ENCODE results near the gene KPRP. TPM values are rescaled to one million over a fixed set of nuclear protein-coding genes. Genes with fewer than 3 reads are reported as not detected.
A peak's percentile ranks its signal among the peaks of the same experiment; 100 is the strongest.

The KPRP gene
- polyA plus RNA-seq, 1 donor (not counting 4 experiments of a cell fraction or from before 2014, with no cell fraction given), result 0.90 TPM

DNA sequence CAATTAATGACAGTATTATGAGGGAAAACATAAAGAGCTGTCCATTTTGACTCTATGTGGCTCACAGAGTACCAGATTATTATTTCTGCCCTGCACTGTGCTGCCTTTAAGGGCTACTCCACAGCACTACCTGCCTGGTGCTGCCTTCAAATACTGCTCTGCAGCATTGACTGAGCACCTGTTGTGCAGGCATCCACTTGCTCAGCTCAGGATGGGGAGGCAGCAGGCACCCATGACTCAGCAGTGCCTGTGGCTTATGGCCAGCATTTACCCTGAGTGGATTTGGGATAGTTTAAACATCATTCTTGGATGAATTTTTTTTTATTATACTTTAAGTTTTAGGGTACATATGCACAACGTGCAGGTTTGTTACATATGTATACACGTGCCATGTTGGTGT lies 953 bp upstream of the KPRP start:
- no peak overlapping the region for H3K9ac ChIP-seq (ENCODE audit: control insufficient read depth, extremely low read depth, insufficient read depth, low read length)
- H3K4me1 ChIP-seq (ENCODE audit: control insufficient read depth, extremely low read depth, insufficient read depth, low read length), result peaks cover 47% of the 10 kb centered on the region
- no peak overlapping the region for H3K4me2 ChIP-seq (ENCODE audit: control insufficient read depth, extremely low read depth, insufficient read depth, low read depth, low read length)
- no peak overlapping the region for H3K27ac ChIP-seq (ENCODE audit: control insufficient read depth, insufficient read depth, low read length)
- peaks cover 3% of the 10 kb centered on the region for H3K9me1 ChIP-seq (ENCODE audit: control insufficient read depth, extremely low read depth, insufficient read depth, low read length)
- no peaks in the 10 kb centered on the region for H3K79me2 ChIP-seq (ENCODE audit: control insufficient read depth, insufficient read depth, low read length)
- H4K20me1 ChIP-seq (ENCODE audit: control insufficient read depth, extremely low read depth, insufficient read depth, low read length), result no peaks in the 10 kb centered on the region
- H3K4me3 ChIP-seq (ENCODE audit: control insufficient read depth in 2 of 3, extremely low read depth in 1 of 3, insufficient read depth in 2 of 3, low read depth in 1 of 3, low read length in 3 of 3), result no peak overlapping the region
- DNase-seq (ENCODE audit: low read depth, low spot score) (no peak), FAIRE-seq (peak; percentile 92)
- TF ChIP-seq, protein P1, sequence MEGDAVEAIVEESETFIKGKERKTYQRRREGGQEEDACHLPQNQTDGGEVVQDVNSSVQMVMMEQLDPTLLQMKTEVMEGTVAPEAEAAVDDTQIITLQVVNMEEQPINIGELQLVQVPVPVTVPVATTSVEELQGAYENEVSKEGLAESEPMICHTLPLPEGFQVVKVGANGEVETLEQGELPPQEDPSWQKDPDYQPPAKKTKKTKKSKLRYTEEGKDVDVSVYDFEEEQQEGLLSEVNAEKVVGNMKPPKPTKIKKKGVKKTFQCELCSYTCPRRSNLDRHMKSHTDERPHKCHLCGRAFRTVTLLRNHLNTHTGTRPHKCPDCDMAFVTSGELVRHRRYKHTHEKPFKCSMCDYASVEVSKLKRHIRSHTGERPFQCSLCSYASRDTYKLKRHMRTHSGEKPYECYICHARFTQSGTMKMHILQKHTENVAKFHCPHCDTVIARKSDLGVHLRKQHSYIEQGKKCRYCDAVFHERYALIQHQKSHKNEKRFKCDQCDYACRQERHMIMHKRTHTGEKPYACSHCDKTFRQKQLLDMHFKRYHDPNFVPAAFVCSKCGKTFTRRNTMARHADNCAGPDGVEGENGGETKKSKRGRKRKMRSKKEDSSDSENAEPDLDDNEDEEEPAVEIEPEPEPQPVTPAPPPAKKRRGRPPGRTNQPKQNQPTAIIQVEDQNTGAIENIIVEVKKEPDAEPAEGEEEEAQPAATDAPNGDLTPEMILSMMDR (optimal IDR thresholded peaks at IDR 0.05 in 1 of 3, IDR thresholded peaks at IDR 0.05 in 1 of 3, conservative IDR thresholded peaks at IDR 0.05 in 1 of 3; ENCODE audit: extremely low read depth in 1 of 3, insufficient read depth in 2 of 3, low read length in 3 of 3), result no peak
- no peak for TF ChIP-seq EZH2 (IDR thresholded peaks at IDR 0.05; ENCODE audit: low read length)
- H3K36me3 ChIP-seq (ENCODE audit: control insufficient read depth in 2 of 2, extremely low read depth in 1 of 2, insufficient read depth in 2 of 2, low read length in 2 of 2), result peaks cover 0 to 1% of the 10 kb centered on the region in 2 experiments
- H2AFZ ChIP-seq (ENCODE audit: control insufficient read depth, low read length), result no peak overlapping the region
- dilution Hi-C loops (cut with MboI; ENCODE audit: extremely low pct_ligation_motif_present, low sequenced_read_pairs), result no loop called here
- no peaks in the 10 kb centered on the region for H3K9me3 ChIP-seq (ENCODE audit: control insufficient read depth, low read depth, low read length)
- H3K27me3 ChIP-seq (ENCODE audit: control insufficient read depth, extremely low read depth, insufficient read depth, low read length), result no peaks in the 10 kb centered on the region

DNA sequence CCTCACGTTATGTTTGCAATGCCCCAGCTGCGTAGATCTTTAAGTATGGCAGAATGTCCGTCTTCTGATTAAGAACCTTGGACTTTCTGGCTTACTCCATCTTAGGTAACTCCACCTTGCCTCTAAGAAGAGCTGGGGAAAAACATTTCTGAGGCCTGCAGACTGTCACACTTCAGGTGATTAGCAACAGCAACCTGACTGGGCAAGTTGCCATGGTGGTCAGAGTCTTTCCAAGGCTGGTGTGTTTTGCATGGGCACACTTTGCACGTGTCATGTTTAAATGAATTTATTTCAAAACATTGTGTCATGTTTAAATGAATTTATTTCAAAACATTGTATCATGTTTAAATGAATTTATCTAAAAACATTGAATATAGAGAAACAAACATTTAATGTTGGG lies 811 bp downstream of the KPRP start:
- Histone ChIP-seq H3K4me1 (ENCODE audit: control insufficient read depth, extremely low read depth, insufficient read depth, low read length) (peaks cover 37% of the 10 kb centered on the region), H3K9me3 (ENCODE audit: control insufficient read depth, low read depth, low read length) (no peaks in the 10 kb centered on the region), H3K4me3 (ENCODE audit: control insufficient read depth in 2 of 3, extremely low read depth in 1 of 3, insufficient read depth in 2 of 3, low read depth in 1 of 3, low read length in 3 of 3) (no peak overlapping the region), H3K4me2 (ENCODE audit: control insufficient read depth, extremely low read depth, insufficient read depth, low read depth, low read length) (no peak overlapping the region), H3K79me2 (ENCODE audit: control insufficient read depth, insufficient read depth, low read length) (no peaks in the 10 kb centered on the region), H2AFZ (ENCODE audit: control insufficient read depth, low read length) (no peak overlapping the region), H4K20me1 (ENCODE audit: control insufficient read depth, extremely low read depth, insufficient read depth, low read length) (no peaks in the 10 kb centered on the region), H3K36me3 (ENCODE audit: control insufficient read depth in 2 of 2, extremely low read depth in 1 of 2, insufficient read depth in 2 of 2, low read length in 2 of 2) (peaks cover 0 to 1% of the 10 kb centered on the region in 2 experiments), H3K27ac (ENCODE audit: control insufficient read depth, insufficient read depth, low read length) (no peak overlapping the region), H3K27me3 (ENCODE audit: control insufficient read depth, extremely low read depth, insufficient read depth, low read length) (no peaks in the 10 kb centered on the region), H3K9me1 (ENCODE audit: control insufficient read depth, extremely low read depth, insufficient read depth, low read length) (peaks cover 3% of the 10 kb centered on the region), H3K9ac (ENCODE audit: control insufficient read depth, extremely low read depth, insufficient read depth, low read length) (no peak overlapping the region)
- dilution Hi-C loops (cut with MboI; ENCODE audit: extremely low pct_ligation_motif_present, low sequenced_read_pairs), result no loop called here
- FAIRE-seq (no peak), DNase-seq (ENCODE audit: low read depth, low spot score) (no peak)
- TF ChIP-seq EZH2 (IDR thresholded peaks at IDR 0.05; ENCODE audit: low read length), result no peak
- TF ChIP-seq, protein P1 (optimal IDR thresholded peaks at IDR 0.05 in 1 of 3, IDR thresholded peaks at IDR 0.05 in 1 of 3, conservative IDR thresholded peaks at IDR 0.05 in 1 of 3; ENCODE audit: extremely low read depth in 1 of 3, insufficient read depth in 2 of 3, low read length in 3 of 3), result no peak

Data from keratinocyte (primary cell).